GM18858 (cell line): Measurements from ENCODE around the gene SLC39A5.
"Not testable (repeated sequence)": the region's sequence is repeated elsewhere in the genome, so short reads cannot be mapped to it uniquely, and the experiment has no call there.

Experiments used
- ATAC-seq: cut with Tn5 transposase; IDR thresholded peaks from one replicate; pipeline ENCODE4 v1.9.1; 2021; ENCODE audit not compliant: unreplicated experiment

SLC39A5 gene

DNA sequence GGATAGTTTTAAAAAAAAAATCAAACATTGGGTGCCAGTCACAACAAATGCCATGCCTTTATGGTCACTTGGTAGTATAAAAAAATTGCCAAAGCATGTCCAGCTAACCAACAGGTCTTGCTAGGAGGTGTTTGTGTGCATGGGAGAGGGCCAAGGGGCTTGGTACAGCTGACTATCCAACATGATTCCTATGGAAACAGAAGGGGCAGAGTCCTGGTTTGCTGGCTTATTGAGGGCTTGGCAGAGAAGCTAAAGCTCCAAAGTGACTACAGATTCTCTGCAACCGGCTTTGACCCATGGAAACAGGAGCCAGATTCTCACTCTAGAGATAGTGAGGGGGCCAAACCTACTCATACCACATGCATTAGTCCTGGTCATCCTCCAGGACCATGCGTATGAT, 42.6 kb downstream of the SLC39A5 start:
- not testable (repeated sequence) for ATAC-seq

GRCh38 chr12:56274299-56274698, 44.4 kb downstream of the SLC39A5 start:
- ATAC-seq = no peak

- ATAC-seq = no peak
Measured at GRCh38 chr12:56278905-56279304, 49.1 kb downstream of the SLC39A5 start.

GRCh38 chr12:56280849-56281248, 51.0 kb downstream of the SLC39A5 start:
- no peak for ATAC-seq

DNA sequence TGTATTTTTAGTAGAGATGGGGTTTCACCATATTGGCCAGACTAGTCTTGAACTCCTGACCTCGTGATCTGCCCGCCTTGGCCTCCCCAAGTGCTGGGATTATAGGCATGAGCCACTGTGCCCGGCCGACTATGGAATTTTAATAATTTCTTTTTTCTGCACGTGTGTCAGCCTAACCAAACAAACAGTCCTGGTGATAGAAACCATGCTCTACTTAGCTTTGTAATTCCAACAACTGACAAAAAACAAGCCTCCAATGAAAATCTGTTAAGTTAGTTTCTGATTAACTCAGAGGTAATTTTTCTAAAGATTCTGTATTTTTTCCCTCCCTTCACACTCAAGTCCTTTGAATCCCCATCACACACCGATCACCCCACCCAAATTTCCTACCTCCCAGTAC, 52.2 kb downstream of the SLC39A5 start:
- no peak for ATAC-seq

DNA sequence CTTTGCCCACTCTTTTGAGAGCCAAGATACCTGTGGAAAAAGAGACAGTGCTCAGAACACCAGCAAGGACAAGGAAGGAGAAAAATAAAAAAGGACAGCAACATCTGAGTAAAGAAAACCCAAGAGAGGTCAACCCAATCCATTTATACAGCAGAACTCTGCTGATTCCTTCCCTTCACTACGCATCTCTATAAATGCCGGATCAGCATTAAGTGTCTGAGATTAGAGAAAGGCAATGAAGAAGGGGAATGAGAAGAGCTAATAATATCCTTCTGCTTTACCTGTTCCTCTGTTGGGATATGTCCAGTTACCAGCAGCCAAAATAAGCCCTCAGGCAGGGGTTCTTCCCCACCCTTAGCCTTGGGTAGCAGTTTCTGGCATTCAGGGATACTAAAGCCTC, 52.7 kb downstream of the SLC39A5 start:
- ATAC-seq = no peak

DNA sequence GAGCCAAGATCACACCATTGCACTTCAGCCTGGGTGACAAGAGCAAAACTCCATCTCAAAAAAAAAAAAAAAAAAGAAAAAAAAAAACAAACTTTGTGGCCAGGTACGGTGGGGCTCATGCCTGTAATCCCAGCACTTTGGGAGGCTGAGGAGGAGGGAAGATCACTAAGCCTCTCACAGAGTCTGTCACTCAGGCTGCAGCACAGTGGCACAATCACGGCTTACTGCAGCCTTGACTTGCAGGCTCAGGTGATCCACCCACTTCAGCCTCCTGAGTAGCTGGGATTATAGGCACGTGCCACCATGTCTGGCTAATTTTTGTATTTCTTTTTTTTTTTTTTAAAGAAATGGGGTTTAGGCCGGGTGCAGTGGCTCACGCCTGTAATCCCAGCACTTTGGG, 54.4 kb downstream of the SLC39A5 start:
- ATAC-seq = not testable (repeated sequence)

- no peak for ATAC-seq
Measured at GRCh38 chr12:56286044-56286830, 56.4 kb downstream of the SLC39A5 start.
